Daoy (cell line): ENCODE results near the gene CCM2. TPM values are rescaled to one million over a fixed set of nuclear protein-coding genes. Genes with fewer than 3 reads are reported as not detected.
A peak's percentile ranks its signal among the peaks of the same experiment; 100 is the strongest.
"Not testable (repeated sequence)": the region's sequence is repeated elsewhere in the genome, so short reads cannot be mapped to it uniquely, and the experiment has no call there.

ENCODE experiments used
- DNase-seq: peaks from one replicate; pipeline ENCODE4 v3.0.0-alpha.2; 2015; ENCODE audit warnings: low read depth
- total RNA-seq: library from RNA; depleted of rRNA; stranded (reverse); fragments of >200 nt; shearing (Covaris generic); gene quantifications from 2 replicates; pipeline ENCODE4 v1.2.3, GENCODE V29; 2014

Gene CCM2
- total RNA-seq, 1 experiment from 2014 or later: 67.6 TPM

- peak; percentile 100 for DNase-seq
These were observed 532 bp upstream of the CCM2 start for GRCh38 chr7:44999245-45000092.

DNA sequence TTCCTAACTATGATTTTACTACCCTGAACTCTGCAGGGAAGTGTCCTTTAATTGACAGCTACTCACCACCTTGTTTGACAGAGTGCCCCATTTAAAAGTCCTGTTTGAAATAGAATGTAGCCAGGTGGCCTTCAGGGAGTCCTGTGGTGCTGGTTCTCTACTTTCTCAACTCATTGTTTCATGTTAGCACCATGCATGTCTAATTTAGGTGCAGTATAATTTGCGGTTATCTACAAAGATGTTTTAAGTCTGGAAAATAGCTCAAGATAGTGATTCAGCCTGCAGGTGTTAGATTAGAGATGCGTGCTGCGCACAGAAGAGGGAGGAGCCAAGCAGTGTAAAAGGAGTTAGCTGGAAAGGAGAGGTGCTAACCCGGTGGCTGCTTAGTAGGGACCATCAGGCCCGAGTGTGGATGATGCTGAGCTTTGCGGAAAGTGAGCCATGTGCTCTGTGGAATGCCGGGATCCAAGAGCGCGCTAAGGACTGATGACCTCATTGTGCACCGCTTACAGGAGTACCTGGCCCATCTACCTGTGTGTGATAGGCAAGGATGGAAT lies 1.2 kb downstream of the CCM2 start:
- DNase-seq: peak; percentile 24

GRCh38 chr7:45001826-45002225 lies 1.8 kb downstream of the CCM2 start:
- no peak for DNase-seq

DNA sequence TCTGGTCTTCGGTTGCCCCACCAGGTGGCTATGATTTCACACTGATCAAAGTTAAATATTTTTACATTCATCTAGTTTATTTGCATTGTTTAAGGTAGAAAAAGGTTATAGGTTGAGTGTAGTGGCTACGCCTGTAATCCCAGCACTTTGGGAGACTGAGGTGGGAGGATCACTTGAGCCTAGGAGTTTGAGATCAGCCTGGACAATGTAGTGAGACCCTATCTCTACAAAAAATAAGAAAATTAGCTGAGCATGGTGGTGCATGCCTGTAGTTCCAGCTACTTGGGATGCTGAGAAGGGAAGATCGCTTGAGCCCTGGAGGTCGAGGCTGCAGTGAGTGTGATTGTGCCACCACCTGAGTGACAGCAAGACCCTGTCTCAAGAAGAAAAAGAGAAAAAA lies 3.8 kb downstream of the CCM2 start:
- DNase-seq: no peak

GRCh38 chr7:45007106-45007505 lies 7.1 kb downstream of the CCM2 start:
- no peak for DNase-seq

- DNase-seq: no peak
These were observed 7.7 kb downstream of the CCM2 start for GRCh38 chr7:45007571-45008328.

DNA sequence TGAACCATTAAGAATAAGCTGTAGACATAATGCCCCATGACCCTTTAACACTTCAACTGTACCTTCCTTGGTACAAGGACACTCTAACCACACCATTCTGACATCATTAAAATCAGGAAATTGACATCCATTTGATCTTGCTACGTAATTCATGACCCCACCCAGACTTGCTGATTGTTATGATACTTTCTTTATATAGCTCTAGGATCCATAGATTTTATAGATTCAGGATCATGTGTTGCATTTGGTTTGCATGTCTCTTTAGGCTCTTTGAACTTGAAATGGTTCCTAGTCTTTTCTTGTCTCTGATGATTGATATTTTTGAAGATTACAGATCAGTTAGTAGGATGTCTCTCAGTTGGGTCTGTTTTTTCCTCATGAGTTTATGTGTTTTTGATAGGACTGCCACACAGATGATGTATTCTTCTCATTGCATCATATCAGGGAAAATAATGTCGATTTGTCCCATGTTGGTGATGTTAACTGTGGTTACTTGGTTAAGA lies 13.5 kb downstream of the CCM2 start:
- DNase-seq: no peak

GRCh38 chr7:45015313-45015712 lies 15.3 kb downstream of the CCM2 start:
- DNase-seq: no peak

DNA sequence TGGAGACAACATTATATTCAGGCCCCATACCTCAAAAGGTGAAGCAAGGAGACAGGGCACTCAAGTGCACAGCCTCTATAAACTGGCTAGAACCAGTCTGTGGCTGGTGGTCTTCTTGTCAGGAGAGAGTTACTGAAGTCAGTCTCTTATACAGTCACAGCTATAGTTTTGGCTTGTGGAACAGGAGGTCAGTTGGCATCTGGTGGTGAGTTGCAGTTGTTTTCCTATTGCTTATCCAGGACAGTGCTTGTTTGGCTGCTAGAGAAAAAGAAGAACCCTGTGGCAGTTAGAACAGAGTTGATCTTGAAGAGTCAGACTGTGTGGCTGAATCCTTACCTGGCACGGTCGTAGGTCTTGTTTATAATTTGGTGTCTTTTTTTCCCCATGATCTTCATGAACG lies 17.3 kb downstream of the CCM2 start:
- no peak for DNase-seq

- no peak for DNase-seq
These were observed 20.9 kb downstream of the CCM2 start for GRCh38 chr7:45020915-45021314.

GRCh38 chr7:45021604-45022296 lies 21.7 kb downstream of the CCM2 start:
- peak; percentile 63 for DNase-seq

DNA sequence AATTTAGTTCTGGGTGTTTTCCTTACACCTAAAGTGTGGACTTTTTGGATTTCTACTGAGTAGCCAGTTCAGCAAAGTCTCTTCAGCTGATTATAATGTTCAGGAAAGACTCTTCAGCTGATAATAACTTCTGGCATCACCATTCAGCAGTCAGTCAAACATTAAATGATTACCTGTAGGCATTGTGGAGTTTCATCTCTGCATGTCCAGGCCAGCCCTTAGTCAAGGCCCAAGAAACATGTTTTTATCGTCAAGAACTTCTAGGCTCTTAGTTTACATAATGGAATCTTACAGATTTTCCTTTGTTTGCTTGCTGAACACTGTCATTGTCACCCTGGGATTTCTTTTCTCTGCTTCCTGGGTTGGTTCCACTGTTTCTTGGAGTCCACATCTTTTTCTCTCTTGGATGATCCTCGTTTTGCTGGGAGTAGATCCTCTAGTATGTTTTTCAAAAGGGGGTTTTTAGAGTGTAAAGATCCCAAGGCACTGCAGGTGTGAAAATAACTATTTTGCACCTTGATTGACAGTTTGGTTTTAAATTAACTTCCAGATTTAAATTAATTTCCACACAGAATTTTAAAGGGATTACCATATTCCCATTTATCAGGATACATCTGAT lies 24.2 kb downstream of the CCM2 start:
- no peak for DNase-seq

DNA sequence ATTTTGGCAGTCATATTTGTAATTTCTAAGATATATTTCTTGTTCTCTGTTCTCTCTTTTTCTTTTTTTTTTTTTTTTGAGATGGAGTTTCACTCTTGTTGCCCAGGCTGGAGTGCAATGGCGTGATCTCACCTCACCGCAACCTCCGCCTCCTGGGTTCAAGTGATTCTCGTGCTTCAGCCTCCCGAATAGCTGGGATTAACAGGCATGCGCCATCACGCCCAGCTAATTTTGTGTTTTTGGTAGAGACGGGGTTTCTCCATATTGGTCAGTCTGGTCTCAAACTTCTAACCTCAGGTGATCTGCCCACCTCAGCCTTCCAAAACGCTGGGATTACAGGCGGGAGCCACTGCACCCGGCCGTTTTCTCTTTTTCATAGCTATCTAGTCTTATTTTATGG lies 25.5 kb downstream of the CCM2 start:
- DNase-seq: not testable (repeated sequence)

- DNase-seq: no peak
These were observed 26.0 kb downstream of the CCM2 start for GRCh38 chr7:45026013-45026412.

- DNase-seq: no peak
These were observed 27.2 kb downstream of the CCM2 start for GRCh38 chr7:45026984-45027773.

DNA sequence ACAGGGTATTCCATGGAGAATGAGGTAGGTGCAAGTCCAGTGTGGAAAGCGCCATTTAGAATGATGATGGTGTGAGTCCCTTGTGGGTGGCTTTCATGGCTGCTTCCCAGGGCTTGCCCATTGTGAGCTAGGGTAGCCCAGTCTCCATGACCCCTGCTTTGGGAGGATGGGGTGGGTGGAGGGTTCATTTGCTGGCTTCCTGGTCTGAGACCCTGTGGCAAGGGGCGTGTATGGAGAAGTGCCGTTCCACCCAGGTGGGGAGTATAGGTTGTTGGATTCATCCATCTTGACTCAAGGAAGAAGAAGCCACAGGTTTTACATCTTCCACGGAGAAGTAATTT lies 27.7 kb downstream of the CCM2 start:
- DNase-seq: no peak

GRCh38 chr7:45028138-45028919 lies 28.3 kb downstream of the CCM2 start:
- DNase-seq: no peak

- no peak for DNase-seq
These were observed 28.9 kb downstream of the CCM2 start for GRCh38 chr7:45028920-45029344.

- DNase-seq: no peak
These were observed 31.8 kb downstream of the CCM2 start for GRCh38 chr7:45031829-45032228.

DNA sequence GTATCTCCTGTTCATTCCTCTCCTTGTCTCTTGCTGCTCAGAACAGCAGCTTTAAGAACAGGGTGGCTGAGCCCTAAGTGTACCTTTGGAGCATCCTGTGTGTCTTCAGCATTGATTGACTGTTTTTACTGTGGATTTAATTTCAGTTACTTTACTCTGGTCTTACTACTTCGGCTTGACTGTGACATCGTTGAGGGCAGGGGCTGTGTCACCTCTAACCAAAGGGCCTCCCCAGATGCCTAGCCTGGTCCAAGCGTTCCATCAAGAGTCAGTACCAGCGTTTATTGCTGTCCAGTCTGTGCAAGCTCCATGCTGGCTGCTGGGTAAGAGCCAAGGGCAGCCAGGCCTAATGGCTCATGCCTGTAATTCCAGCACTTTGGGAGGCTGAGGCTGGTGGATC lies 32.4 kb downstream of the CCM2 start:
- no peak for DNase-seq
